Stimulated activated naive CD4-positive, alpha-beta T cell (primary cell): ENCODE data around the gene CORO2A.
"Not testable (repeated sequence)": the region's sequence is repeated elsewhere in the genome, so short reads cannot be mapped to it uniquely, and the experiment has no call there.

Experiments used
- DNase-seq, 6 experiments: peaks; one replicate each; lab custom pipeline; 2025; lab: John Stamatoyannopoulos, UW

CORO2A gene

DNA sequence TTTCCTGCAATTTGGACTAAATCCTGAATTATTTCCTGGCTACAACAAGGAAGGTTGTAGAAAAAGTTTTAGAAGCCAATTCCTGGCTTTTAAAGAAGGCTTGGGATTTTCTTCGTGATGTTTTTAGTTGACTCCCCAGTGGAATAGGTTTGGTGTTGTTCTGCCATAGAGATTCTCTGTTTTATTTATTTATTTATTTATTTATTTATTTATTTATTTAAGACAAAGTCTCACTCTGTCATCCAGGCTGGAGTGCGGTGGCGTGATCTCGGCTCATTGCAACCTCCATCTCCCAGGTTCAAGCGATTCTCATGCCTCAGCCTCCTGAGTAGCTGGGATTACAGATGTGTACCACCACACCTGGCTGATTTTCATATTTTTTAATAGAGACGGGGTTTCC, 75.3 kb downstream of the CORO2A start:
- DNase-seq: not testable (repeated sequence)

DNA sequence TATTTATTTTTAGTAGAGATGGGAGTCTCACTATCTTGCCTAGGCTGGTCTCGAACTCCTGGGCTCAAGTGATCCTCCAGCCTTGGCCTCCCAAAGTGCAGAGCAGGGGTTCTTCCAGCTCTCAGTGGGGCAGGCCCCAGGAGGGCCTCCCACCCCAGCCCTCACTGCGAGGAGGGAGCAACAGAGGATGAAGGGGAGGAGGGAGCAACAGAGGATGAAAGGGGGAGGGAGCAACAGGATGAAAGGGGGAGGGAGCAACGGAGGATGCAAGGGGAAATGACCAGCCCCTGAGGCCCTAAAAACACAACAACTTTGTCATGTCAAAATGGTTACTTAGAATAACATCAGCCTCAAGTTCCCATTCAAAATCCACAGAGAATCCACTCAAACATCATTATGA, 83.4 kb downstream of the CORO2A start:
- no peak for DNase-seq

DNA sequence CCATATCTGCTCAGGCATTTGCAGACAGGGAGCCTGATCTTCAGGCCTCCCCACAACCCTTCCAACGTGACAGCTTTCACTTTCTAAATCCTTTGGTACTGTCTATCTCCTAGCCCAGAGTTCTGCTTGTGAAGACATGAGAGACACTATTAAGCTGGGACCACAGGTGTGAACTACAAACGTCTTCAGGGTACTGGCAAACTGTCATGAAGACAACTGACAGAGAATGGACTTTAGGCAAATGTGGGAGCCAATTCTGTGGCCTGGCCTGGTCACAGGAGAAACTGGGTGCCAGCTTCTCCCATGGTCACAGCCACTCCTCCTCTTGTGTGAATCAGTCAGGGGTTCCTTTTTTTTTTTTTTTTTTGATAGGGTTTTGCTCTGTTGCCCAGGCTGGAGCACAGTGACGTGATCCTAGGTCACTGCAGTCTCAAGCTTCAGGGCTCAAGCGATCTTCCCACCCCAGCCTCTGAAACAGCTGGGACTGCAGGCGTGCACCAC, 83.9 kb downstream of the CORO2A start:
- peak in 4 of 6 experiments; percentile 21 to 62 (median 56) for DNase-seq

DNA sequence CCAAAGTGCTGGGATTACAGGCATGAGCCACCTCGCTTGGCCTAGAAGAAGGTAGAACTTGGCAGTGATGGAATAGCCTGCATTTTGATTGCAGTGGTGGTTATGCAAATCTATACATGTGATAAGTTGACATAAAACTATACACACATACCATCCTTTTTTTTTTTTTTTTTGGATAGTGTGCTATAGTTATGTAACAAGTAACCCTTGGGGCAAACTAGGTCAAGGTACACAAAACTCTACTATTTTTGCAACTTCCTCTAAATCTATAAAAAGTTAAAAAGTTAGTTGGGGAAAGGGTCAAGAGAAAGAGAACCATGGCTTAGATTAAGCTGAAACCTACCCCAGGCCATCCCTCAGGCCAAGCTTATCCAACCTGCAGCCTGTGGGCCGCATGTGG, 84.5 kb downstream of the CORO2A start:
- peak in 1 of 6 experiments; percentile 12 for DNase-seq

DNA sequence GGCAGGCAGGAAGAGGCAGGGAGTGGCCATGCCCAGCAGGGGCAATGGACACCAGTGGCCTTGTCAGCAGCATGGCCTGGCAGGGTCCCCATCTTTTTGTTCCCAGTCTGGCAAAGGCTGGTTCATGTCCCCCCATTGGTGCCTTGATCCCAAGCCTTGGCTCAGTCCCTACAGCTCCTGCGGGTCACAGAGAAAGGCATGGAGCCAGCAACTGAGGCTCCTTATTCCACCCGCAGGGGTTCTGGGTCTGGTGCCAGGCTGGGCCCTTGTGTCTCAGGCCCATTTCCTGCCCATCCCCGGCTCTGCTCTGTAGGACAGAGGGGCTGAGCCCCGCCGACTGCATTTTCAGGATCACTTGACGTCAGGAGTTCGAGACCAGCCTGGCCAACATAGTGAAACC, 87.4 kb downstream of the CORO2A start:
- DNase-seq: no peak

DNA sequence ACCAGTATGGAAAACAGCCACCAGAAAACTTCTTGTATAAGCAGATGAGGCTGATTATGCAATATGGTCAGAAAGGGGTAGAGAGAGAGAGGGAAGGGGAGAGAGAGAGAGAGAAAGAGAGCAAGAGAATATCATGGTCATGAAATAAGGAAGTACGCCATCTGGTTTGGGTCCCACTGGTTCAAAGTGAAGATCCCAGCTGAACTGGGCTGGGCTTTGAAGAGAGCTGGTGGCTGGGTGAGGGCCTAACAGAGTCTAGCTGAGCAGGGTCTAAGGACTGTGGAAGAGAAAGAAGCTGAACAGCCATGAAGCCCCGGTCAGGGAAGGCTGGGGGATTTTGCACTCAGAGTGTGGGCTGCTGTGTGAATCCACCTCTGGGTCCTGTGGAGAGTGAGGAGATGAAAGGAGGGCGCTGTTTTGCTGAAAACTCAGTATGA, 88.0 kb downstream of the CORO2A start:
- DNase-seq: no peak

DNA sequence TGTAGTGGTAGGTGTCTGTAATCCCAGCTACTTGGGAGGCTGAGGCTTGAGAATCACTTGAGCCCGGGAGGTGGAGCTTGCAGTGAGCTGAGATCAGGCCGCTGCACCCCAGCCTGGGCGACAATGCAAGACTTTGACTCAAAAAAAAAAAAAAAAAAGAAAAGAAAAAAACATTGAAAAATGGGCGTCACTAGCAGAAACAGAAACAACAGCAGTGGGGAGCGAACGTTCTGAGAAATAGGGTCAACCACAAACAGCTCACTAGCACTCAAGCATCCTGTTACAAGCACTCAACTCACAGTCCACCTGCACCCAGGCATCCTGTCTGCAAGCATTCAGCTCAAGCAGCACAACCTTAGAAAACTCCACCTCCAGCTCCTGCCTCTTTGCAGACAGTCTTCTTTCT, 90.6 kb downstream of the CORO2A start:
- DNase-seq: peak; percentile 64 to 95 (median 84)

DNA sequence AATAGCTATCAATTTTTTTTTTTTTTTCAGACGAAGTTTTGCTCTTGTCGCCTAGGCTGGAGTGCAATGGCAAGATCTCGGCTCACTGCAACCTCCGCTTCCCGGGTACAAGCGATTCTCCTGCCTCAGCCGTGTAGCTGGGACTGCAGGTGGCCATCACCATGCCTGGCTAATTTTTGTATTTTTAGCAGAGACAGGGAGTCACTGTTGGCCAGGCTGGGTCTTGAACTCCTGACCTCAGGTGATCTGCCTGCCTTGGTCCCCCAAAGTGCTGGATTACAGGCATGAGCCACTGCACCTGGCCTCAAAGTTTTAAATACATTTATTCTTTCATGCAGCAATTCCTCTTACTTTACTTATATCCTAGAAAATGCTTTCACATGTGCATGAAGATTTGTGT, 91.0 kb downstream of the CORO2A start:
- DNase-seq: no peak

DNA sequence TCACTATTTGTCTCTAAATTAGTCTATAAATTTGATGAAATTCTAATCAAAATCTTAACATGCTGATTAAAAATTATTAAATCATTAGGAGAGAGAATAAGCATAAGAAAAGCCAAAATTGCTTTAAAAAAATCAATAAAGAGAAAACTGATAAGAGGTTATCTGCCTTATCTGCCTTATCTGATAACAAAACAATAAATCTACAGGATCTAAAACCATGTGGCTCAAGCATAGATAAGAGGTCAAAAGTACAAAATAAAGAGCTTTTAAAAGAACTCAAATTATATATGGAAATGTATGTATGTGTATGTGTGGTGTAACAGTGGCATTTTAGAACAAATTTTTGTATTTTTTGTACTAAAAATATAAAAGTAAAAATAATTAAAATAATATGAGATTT, 92.0 kb downstream of the CORO2A start:
- no peak for DNase-seq

DNA sequence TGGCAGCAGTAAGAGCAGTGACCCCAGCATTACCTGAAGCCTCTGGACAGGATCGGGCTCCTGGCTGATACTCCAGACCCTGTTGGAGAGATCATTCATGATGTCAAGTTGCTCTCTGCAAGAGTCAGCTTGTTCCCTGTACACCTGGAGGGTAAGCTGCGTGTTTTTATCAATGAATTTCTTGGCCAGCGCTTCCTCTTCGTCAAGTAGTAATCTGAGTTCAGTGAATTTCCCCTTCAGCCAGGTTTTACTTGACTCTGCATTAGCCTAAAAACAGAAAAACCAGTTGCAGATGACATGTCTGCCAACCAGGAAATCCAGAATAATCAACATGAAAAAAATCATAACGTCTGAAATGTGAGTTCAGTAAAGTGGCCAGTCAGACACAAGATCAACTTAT, 92.5 kb downstream of the CORO2A start:
- DNase-seq: peak in 2 of 6 experiments; percentile 11 to 33

DNA sequence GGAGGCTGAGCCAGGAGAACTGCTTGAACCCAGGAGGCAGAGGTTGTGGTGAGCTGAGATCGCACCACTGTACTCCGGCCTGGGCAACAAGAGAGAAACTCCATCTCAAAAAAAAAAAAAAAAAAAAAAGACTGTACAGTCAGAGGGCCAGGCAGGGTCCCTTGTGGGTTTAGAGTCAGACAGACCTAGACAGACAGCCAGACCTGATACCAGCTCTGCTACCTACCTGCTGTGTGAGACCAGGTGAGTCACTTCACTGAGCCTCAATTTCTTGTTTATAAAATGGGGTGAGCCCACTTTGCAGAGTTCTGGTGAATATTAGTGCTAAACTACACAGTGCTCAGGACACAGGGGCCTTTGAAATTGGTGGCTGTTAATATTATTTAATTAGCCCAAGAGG, 93.1 kb downstream of the CORO2A start:
- no peak for DNase-seq

DNA sequence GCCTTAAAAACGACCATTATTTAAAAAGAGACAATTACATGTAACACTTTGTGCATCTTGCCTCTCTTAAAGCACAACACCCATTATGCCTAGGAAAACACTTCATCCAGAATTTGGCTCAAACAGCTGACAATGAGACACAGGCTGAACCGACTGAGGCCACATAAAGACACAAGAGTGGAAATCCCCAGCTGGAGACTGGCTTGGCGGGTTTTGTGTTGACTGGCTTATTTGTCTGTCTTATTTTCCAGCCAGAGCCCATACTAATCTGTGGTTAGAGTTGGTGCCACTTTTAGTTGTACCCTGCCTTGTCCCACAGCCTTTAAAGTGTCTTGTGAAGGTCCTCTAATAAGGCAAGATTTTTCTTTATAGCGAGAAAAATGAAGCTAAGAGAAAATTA, 94.6 kb downstream of the CORO2A start:
- peak in 2 of 6 experiments; percentile 12 to 25 for DNase-seq

DNA sequence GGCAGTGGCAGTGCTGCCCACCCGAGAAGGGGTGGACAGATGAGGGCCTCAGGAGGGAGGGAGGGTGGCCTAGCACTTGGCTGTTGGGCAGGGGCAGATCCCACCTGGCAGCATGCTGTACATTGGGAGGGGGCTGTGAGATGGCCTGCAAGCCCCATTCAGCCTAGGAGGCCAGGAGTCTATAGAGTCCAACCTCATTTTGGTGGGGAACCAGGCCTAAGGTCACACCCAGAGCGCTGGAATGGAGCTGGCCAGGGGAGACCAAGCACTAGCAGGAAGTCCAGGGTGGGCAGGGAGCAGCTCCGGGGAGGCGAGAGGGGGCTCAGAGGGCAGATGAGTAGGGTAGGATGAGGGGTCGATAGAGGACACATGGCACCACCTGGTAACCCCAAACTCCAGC, 96.3 kb downstream of the CORO2A start:
- DNase-seq: no peak

DNA sequence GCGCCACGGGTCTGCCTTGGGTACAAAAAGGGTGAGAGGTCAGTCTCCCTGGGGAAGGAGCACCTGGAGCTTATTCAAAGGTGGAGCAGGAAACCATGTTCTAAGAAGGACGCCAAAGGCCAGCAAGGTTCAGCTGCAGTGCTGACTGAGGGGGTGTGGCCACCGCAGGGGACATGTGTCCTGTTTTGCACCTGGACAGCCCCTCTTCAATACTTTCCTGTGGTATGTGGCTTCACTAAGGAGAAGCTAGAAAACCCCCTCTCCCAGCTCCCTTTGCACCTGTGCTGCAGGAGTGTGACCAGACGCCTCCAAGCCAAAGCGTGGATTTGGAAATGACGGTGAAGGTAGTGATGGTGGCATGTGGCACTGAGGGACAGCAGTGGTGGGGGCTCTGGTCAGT, 97.0 kb downstream of the CORO2A start:
- DNase-seq: no peak

DNA sequence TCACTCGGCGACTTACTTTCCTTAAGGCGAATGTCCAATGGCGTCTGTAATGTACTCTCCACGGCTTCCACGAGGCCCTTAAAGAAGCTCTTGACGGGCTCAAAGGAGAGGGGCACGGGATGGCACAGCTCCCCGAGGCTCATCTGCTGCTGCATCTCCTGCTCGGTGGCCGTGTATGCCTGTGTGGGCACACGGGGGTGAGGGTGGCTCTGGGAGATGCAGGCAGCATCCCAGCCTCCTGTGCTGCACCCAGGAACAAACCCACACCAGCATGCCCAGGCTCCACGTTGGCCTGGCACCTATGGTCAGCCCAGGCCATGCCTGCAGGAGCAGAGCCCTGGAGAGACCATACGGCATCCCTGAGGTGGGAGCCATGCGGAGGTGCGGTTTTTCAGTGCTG, 97.6 kb downstream of the CORO2A start:
- no peak for DNase-seq

DNA sequence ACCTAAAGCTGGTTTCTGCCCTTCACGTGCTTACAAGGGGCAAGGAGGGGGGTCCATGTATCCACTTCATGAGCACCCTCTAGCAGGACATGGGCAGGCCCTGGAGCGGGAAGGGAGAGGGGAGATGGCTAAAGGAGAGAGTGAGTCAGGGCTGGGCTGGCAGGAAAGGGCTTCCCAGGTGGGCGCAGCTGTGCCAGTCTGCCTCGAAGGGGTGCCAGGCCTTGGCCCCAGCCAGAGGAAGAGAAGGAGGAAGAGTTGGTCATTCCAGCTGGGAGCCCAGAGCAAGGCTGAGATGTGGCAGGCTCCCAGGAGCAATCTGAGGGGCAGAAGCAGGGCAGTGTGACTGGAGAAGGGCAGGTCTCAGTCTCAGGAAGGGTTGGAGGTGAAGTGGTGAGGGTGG, 98.1 kb downstream of the CORO2A start:
- no peak for DNase-seq

DNA sequence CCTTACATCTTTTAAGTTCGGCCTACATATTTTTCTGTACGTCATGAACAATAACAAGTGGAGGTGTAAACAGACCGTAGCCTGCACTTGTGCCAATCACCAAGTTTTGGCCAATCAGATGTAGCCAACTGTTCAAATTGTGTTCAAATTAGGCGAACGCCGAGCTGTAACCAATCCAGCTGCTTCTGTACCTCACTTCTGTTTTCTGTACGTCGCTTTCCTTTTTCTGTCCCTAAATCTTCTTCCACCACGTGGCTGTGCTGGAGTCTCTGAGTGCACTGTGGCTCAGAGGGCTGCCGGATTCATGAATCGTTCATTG, 99.9 kb downstream of the CORO2A start:
- peak in 5 of 6 experiments; percentile 14 to 60 (median 23) for DNase-seq

DNA sequence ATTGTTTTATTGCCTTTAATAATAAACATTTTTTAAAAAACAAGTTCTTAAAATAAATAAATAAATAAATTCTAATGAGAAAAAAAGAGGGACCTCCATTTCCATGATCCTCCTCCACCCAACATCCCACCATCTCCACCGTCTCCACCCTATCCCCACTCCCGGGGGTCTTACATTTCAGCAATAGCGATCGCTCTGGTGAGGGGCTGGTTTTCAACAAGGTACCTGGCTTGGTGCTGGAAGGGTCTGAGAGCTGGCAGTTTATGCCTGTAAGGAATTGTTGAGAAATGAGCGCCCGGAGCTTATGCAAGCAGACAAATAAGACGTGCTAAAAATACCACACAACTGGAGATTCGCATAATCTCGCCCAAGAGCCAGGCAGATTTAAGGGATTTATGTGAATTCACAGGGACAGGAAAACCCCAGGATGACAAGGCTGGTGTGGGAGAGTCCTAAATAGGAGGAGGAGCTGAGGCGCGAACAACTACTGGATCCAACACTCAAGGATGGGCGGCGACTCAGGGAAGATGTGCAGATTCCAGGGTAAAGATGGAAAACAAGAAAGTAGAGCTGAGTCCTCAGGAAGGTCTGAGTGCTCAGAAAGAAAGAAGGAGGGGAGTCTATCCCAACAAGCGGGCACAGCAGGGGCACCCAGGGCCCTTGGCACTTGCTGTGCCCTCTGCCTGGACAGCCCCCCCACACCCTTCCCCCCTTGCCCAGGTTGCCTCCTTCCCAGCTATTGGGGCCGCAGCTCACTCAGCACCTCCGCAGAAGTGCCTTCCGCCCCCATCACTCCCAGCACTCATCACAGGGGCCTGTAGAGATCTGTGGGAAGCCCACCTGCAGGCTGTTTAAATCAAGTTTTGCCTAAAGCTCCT, 100.5 kb downstream of the CORO2A start:
- no peak for DNase-seq

DNA sequence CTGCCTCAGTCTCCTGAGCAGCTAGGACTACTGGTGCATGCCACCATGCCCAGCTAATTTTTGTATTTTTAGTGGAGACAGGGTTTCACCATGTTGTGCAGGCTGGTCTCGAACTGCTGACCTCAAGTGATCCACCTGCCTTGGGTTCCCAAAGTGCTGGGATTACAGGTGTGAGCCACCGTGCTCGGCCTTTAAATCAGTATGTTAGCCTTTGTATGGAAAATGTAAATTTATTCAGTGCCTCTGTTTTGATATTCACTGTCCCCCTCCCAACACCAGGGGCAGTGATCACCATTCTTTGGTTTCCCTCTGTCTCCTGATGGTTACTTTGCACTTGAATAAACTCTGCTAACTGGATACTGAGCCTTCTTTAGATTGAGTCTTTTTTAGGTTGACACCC, 101.8 kb downstream of the CORO2A start:
- DNase-seq: peak in 1 of 6 experiments; percentile 3

DNA sequence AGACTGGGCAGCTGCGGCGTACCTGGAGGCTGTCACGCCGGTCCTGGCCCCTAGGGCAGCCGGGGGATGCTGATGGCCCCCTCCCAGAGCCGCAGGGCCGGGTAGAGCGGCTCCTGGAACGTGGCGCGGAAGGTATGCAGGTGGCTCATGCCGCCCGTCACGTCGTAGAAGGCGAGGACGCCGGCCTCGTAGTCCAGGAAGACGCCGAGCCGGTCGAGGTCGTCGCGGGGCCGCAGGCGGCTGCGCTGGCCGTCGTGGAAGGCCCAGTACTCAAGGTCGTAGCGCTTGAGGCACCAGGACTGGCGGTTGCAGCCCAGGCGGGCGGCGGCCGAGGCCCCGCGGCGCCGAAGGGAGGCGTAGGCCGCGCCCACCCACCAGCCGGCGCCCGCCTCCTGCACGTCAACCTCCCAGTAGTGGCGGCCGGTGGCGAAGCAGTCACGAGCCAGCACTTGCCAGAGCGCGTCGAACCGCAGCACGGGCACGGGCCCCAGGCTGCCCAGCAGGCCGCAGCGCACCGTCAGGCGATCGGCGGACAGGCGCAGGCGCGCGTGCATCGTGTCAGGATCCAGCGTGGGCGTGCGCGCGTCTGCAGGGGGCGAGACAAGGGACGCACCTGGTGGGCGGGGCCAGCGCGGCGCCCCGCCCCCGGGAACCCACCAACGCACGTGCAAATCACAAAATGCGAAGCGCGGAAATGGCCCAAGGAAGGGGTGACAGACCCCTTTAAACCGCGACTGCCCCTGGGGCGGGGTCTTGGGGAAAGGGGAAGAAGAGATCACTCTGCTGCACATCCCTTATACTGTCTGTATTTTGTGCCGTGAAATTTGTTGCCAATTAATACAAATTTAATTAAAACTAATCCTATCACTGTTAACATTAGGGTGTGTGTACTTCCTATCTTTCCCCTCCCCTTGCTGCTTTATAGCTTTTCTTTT, 104.8 kb downstream of the CORO2A start:
- peak in 3 of 6 experiments; percentile 12 to 46 (median 33) for DNase-seq

DNA sequence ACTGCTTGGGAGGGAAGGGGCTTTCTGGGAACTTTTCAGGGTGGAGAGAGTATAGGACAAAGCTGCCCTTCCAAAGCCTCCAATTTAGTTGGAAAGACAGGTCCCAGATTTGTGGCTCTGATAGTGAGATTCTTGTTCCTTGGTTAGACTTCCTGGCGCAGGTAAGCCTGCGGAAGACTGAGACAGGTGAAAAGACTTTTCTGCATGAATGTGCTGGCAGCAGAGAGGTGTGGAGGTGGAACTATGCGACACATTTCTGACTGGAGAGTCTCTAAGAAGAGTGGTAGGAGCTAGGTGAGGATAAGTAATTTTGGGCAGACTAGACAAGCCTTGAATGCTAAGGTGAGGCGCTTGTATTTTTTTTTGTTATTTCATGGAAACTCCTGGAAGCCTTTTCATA, 106.0 kb downstream of the CORO2A start:
- no peak for DNase-seq

DNA sequence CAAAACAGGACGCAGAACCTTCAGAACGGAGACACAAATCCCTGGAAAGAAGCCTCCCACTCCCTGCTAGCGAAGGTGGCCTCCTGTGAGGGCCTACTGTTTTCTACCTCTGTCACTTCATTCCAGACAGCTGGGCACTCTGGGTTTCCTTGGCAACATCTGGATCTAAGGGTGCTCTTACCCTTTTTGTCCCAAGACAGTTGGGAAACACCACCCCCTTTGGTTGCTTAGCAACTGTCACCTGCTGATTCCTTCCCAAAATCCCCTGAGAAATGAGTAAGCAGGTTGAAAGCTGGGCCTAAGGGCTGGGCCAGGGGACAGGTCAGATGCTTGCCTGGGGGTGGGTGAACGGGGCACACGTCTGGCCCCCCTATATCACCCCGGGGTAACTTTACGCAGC, 106.5 kb downstream of the CORO2A start:
- DNase-seq: no peak

DNA sequence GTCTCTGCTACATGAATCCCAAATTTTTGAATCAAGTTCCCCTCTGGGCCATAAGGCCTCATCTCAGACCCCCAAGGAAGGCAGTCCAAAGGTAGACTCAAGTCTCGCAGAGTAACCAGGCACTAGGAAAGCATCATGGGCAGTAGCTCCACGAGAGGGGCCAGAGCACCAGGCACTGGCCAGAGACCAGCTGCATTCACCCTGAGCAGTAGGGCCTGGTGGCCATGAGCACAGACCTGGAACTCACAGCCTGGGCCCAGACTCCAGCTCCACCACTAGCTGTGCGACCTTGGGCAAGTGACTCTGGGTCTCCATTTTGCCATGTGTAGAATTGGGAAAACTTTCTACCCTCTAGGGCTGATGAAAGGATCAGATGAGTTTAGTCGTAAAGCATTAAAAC, 107.4 kb downstream of the CORO2A start:
- no peak for DNase-seq
